ENCODE measurements around the gene LIMS1. TPM values are rescaled to one million over a fixed set of nuclear protein-coding genes. Genes with fewer than 3 reads are reported as not detected.

LIMS1 gene
- polyA plus RNA-seq, 4 donors: 8.3 to 51.4 (median 21.7) TPM

GRCh38 chr2:108570416-108570815, 36.1 kb downstream of the LIMS1 start:
- no peak for FAIRE-seq
- Histone ChIP-seq H3K4me1 (ENCODE audit: control insufficient read depth in 3 of 3, insufficient read depth in 2 of 3, low read depth in 1 of 3, low read length in 2 of 3) (peaks cover 0 to 3% (median 0%) of the 10 kb centered on the region in 3 donors), H3K9me3 (ENCODE audit: control insufficient read depth in 2 of 2, insufficient read depth in 1 of 2, low read depth in 1 of 2, low read length in 1 of 2) (no peaks in the 10 kb centered on the region), H3K27me3 (ENCODE audit: control insufficient read depth in 3 of 3, insufficient read depth in 3 of 3, low read length in 3 of 3) (no peaks in the 10 kb centered on the region), H3K4me3 (ENCODE audit: low read depth in 1 of 3, low read length in 3 of 3) (no peak overlapping the region), H3K27ac (ENCODE audit: low read depth in 1 of 3, low read length in 2 of 3) (peak overlapping the region in 1 of 3 donors; percentile 58), H3K36me3 (ENCODE audit: control insufficient read depth in 3 of 3, insufficient read depth in 2 of 3, low read depth in 1 of 3, low read length in 3 of 3) (peaks cover 0 to 2% (median 0%) of the 10 kb centered on the region in 3 donors)
- WGBS, 3 donors: 68 to 88% (median 87%) methylated on average over 7 of the region's 7 CpGs
- no peak for DNase-seq

- DNase-seq (no peak), FAIRE-seq (no peak)
- H3K4me1 ChIP-seq (ENCODE audit: control insufficient read depth in 3 of 3, insufficient read depth in 2 of 3, low read depth in 1 of 3, low read length in 2 of 3): peaks cover 0 to 3% (median 0%) of the 10 kb centered on the region in 3 donors
- no peaks in the 10 kb centered on the region for H3K36me3 ChIP-seq (ENCODE audit: control insufficient read depth in 3 of 3, insufficient read depth in 2 of 3, low read depth in 1 of 3, low read length in 3 of 3)
- H3K9me3 ChIP-seq (ENCODE audit: control insufficient read depth in 2 of 2, insufficient read depth in 1 of 2, low read depth in 1 of 2, low read length in 1 of 2): no peaks in the 10 kb centered on the region
- no peak overlapping the region for H3K27ac ChIP-seq (ENCODE audit: low read depth in 1 of 3, low read length in 2 of 3)
- no peaks in the 10 kb centered on the region for H3K27me3 ChIP-seq (ENCODE audit: control insufficient read depth in 3 of 3, insufficient read depth in 3 of 3, low read length in 3 of 3)
- WGBS, 3 donors: 66 to 85% (median 83%) methylated on average over 3 of the region's 3 CpGs
- no peak overlapping the region for H3K4me3 ChIP-seq (ENCODE audit: low read depth in 1 of 3, low read length in 3 of 3)
Measured at GRCh38 chr2:108571286-108571685, 37.0 kb downstream of the LIMS1 start.

DNA sequence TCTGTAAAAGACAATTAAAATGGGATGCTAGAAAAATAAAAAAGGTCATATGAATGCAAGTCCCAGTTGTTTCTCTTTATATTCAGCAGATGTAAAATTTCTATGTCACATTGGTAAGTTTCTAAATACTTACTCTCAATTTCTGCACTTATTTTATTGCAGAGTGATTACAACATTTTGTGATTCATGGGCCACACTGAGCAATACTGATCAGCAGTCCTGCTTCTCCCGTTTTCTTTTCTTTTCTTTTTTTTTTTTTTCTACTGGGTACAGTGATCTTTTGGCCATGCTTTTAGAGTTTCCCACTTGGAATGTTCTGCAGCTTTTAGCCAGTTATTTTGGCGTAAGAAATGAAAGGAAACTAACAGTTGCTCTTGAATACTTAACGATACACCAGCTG, 38.8 kb downstream of the LIMS1 start:
- 61 to 74% (median 64%) methylated on average over 3 of the region's 3 CpGs for WGBS, 3 donors
- no peaks in the 10 kb centered on the region for H3K27me3 ChIP-seq (ENCODE audit: control insufficient read depth in 3 of 3, insufficient read depth in 3 of 3, low read length in 3 of 3)
- H3K36me3 ChIP-seq (ENCODE audit: control insufficient read depth in 3 of 3, insufficient read depth in 2 of 3, low read depth in 1 of 3, low read length in 3 of 3): no peaks in the 10 kb centered on the region
- H3K9me3 ChIP-seq (ENCODE audit: control insufficient read depth in 2 of 2, insufficient read depth in 1 of 2, low read depth in 1 of 2, low read length in 1 of 2): no peaks in the 10 kb centered on the region
- H3K4me1 ChIP-seq (ENCODE audit: control insufficient read depth in 3 of 3, insufficient read depth in 2 of 3, low read depth in 1 of 3, low read length in 2 of 3): peaks cover 0 to 3% (median 0%) of the 10 kb centered on the region in 3 donors
- no peak overlapping the region for H3K4me3 ChIP-seq (ENCODE audit: low read depth in 1 of 3, low read length in 3 of 3)
- no peak for DNase-seq
- H3K27ac ChIP-seq (ENCODE audit: low read depth in 1 of 3, low read length in 2 of 3): no peak overlapping the region
- no peak for FAIRE-seq

DNA sequence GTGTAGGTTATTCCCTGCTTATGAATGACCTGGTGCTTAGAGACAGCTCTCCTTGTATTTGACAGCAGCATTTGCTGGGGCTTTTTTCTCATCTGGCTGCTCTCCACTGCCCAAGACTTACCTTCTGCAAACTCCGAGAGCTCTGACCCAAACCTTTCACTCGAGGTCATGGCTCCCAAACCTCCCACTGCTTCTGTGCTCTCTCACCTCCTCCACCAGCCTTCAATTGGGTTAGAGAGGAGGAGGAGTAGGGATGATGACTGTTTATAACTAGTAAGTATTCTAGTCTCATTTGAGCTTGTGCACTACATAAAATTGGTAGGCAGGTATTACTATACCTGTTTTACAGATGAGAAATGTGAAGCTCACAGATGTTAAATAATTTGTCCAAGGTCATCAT, 40.1 kb downstream of the LIMS1 start:
- 72 to 87% (median 73%) methylated on average over 2 of the region's 2 CpGs for WGBS, 3 donors
- FAIRE-seq (no peak), DNase-seq (no peak)
- no peaks in the 10 kb centered on the region for H3K27me3 ChIP-seq (ENCODE audit: control insufficient read depth in 3 of 3, insufficient read depth in 3 of 3, low read length in 3 of 3)
- no peak overlapping the region for H3K4me3 ChIP-seq (ENCODE audit: low read depth in 1 of 3, low read length in 3 of 3)
- peaks cover 0 to 3% (median 0%) of the 10 kb centered on the region in 3 donors for H3K4me1 ChIP-seq (ENCODE audit: control insufficient read depth in 3 of 3, insufficient read depth in 2 of 3, low read depth in 1 of 3, low read length in 2 of 3)
- H3K27ac ChIP-seq (ENCODE audit: low read depth in 1 of 3, low read length in 2 of 3): no peak overlapping the region
- H3K9me3 ChIP-seq (ENCODE audit: control insufficient read depth in 2 of 2, insufficient read depth in 1 of 2, low read depth in 1 of 2, low read length in 1 of 2): no peaks in the 10 kb centered on the region
- no peaks in the 10 kb centered on the region for H3K36me3 ChIP-seq (ENCODE audit: control insufficient read depth in 3 of 3, insufficient read depth in 2 of 3, low read depth in 1 of 3, low read length in 3 of 3)

- Histone ChIP-seq H3K27me3 (ENCODE audit: control insufficient read depth in 3 of 3, insufficient read depth in 3 of 3, low read length in 3 of 3) (no peaks in the 10 kb centered on the region), H3K4me3 (ENCODE audit: low read depth in 1 of 3, low read length in 3 of 3) (no peak overlapping the region), H3K27ac (ENCODE audit: low read depth in 1 of 3, low read length in 2 of 3) (peak overlapping the region in 1 of 3 donors; percentile 45), H3K4me1 (ENCODE audit: control insufficient read depth in 3 of 3, insufficient read depth in 2 of 3, low read depth in 1 of 3, low read length in 2 of 3) (peaks cover 0 to 3% (median 0%) of the 10 kb centered on the region in 3 donors), H3K9me3 (ENCODE audit: control insufficient read depth in 2 of 2, insufficient read depth in 1 of 2, low read depth in 1 of 2, low read length in 1 of 2) (no peaks in the 10 kb centered on the region), H3K36me3 (ENCODE audit: control insufficient read depth in 3 of 3, insufficient read depth in 2 of 3, low read depth in 1 of 3, low read length in 3 of 3) (no peaks in the 10 kb centered on the region)
- 55 to 65% (median 55%) methylated on average over 7 of the region's 7 CpGs for WGBS, 3 donors
- FAIRE-seq (no peak), DNase-seq (no peak)
Measured at GRCh38 chr2:108575132-108575966, 41.1 kb downstream of the LIMS1 start.

DNA sequence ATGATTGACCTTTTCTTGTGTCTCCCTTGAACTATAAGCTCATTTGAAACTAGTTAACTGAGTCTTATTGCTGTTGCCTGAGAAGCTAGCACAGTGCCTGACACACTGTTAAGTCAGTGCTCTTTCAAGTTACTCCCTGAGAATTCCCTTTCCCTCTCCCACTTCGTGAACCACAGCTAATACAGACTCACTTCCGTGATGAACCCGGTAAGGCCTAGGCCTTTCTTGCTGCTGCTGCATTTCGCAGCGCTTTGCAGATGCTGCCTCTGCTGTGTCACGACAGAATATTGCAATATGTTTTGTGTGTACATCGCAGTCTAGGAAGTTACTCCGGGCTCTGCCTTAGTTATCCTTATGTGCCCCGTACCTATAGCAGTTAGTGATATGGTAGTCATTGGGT, 42.8 kb downstream of the LIMS1 start:
- DNase-seq (no peak), FAIRE-seq (no peak)
- Histone ChIP-seq H3K27me3 (ENCODE audit: control insufficient read depth in 3 of 3, insufficient read depth in 3 of 3, low read length in 3 of 3) (no peaks in the 10 kb centered on the region), H3K27ac (ENCODE audit: low read depth in 1 of 3, low read length in 2 of 3) (peak overlapping the region in 1 of 3 donors; percentile 53), H3K36me3 (ENCODE audit: control insufficient read depth in 3 of 3, insufficient read depth in 2 of 3, low read depth in 1 of 3, low read length in 3 of 3) (no peaks in the 10 kb centered on the region), H3K4me3 (ENCODE audit: low read depth in 1 of 3, low read length in 3 of 3) (no peak overlapping the region), H3K9me3 (ENCODE audit: control insufficient read depth in 2 of 2, insufficient read depth in 1 of 2, low read depth in 1 of 2, low read length in 1 of 2) (no peaks in the 10 kb centered on the region), H3K4me1 (ENCODE audit: control insufficient read depth in 3 of 3, insufficient read depth in 2 of 3, low read depth in 1 of 3, low read length in 2 of 3) (peaks cover 0 to 6% (median 0%) of the 10 kb centered on the region in 3 donors)
- WGBS, 3 donors: 89 to 94% (median 90%) methylated on average over 9 of the region's 9 CpGs

GRCh38 chr2:108579623-108580022, 45.4 kb downstream of the LIMS1 start:
- DNase-seq: no peak
- Histone ChIP-seq H3K27ac (ENCODE audit: low read depth in 1 of 3, low read length in 2 of 3) (peak overlapping the region in 1 of 3 donors; percentile 41), H3K4me1 (ENCODE audit: control insufficient read depth in 3 of 3, insufficient read depth in 2 of 3, low read depth in 1 of 3, low read length in 2 of 3) (peaks cover 0 to 6% (median 5%) of the 10 kb centered on the region in 3 donors), H3K9me3 (ENCODE audit: control insufficient read depth in 2 of 2, insufficient read depth in 1 of 2, low read depth in 1 of 2, low read length in 1 of 2) (no peaks in the 10 kb centered on the region), H3K4me3 (ENCODE audit: low read depth in 1 of 3, low read length in 3 of 3) (no peak overlapping the region), H3K36me3 (ENCODE audit: control insufficient read depth in 3 of 3, insufficient read depth in 2 of 3, low read depth in 1 of 3, low read length in 3 of 3) (no peaks in the 10 kb centered on the region), H3K27me3 (ENCODE audit: control insufficient read depth in 3 of 3, insufficient read depth in 3 of 3, low read length in 3 of 3) (no peaks in the 10 kb centered on the region)
- FAIRE-seq: no peak
- 61 to 84% (median 83%) methylated on average over 6 of the region's 6 CpGs for WGBS, 3 donors

DNA sequence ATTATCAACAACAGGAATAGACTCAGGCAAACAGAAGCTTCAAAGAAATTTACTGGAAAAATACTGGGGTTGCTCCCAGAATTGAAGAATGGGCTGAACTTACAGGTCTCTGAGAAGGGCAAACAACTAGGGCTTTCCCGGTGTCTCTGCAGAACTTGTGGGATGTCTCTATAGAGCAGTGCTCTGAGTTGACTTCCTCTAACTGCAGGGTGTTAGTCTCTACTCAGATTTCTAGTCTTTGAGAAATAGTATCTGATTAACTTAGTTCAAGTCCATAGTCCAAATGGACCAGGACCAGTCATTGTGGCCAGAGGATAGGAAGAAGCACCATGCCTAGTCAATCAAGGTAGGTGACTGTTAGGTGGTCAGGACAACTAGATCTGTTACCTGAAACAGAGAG, 45.8 kb downstream of the LIMS1 start:
- H3K27ac ChIP-seq (ENCODE audit: low read depth in 1 of 3, low read length in 2 of 3): peak overlapping the region in 1 of 3 donors; percentile 46
- no peak for FAIRE-seq
- H3K4me3 ChIP-seq (ENCODE audit: low read depth in 1 of 3, low read length in 3 of 3): no peak overlapping the region
- 56 to 91% (median 90%) methylated on average over 1 of the region's 1 CpG for WGBS, 3 donors
- H3K9me3 ChIP-seq (ENCODE audit: control insufficient read depth in 2 of 2, insufficient read depth in 1 of 2, low read depth in 1 of 2, low read length in 1 of 2): no peaks in the 10 kb centered on the region
- H3K27me3 ChIP-seq (ENCODE audit: control insufficient read depth in 3 of 3, insufficient read depth in 3 of 3, low read length in 3 of 3): no peaks in the 10 kb centered on the region
- no peaks in the 10 kb centered on the region for H3K36me3 ChIP-seq (ENCODE audit: control insufficient read depth in 3 of 3, insufficient read depth in 2 of 3, low read depth in 1 of 3, low read length in 3 of 3)
- DNase-seq: no peak
- peaks cover 0 to 7% (median 5%) of the 10 kb centered on the region in 3 donors for H3K4me1 ChIP-seq (ENCODE audit: control insufficient read depth in 3 of 3, insufficient read depth in 2 of 3, low read depth in 1 of 3, low read length in 2 of 3)
